Measurements from ENCODE around the gene ZNF581.

ZNF581 gene

DNA sequence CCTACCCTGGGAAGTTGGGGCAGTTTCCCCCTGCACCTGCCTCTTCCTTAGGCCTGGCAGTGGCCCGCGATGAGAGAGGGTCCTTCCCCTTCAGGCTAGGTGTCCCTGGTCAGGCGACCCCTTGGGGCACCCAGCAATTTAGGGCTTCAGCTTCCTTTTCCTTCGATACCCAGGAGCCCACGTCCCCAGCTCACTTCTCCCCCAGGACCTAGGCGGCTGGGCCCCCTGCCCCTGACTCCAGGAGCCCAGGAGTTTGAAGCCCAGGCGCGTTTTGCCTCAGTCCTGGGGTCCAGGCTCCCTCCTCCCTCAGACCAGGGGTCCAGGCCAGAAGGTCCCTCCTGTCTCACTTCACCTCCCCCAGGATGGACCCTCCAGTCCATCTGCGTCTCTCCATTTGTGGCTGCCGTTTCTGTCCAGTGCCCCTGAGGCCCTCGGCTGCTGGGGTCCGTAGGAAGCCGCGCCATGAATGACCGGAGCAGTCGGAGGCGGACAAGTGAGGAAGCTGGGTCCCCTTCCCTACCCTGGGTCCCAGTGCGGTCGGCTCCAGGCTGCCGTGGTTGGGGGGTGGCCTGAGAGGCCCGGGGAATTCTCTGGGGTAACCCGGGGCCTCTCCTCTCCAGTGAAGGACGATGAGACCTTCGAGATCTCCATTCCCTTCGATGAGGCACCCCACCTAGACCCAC is 5.3 kb downstream of the ZNF581 start:
- DNase-seq (ENCODE audit: low read depth in 2 of 2), result no peak

DNA sequence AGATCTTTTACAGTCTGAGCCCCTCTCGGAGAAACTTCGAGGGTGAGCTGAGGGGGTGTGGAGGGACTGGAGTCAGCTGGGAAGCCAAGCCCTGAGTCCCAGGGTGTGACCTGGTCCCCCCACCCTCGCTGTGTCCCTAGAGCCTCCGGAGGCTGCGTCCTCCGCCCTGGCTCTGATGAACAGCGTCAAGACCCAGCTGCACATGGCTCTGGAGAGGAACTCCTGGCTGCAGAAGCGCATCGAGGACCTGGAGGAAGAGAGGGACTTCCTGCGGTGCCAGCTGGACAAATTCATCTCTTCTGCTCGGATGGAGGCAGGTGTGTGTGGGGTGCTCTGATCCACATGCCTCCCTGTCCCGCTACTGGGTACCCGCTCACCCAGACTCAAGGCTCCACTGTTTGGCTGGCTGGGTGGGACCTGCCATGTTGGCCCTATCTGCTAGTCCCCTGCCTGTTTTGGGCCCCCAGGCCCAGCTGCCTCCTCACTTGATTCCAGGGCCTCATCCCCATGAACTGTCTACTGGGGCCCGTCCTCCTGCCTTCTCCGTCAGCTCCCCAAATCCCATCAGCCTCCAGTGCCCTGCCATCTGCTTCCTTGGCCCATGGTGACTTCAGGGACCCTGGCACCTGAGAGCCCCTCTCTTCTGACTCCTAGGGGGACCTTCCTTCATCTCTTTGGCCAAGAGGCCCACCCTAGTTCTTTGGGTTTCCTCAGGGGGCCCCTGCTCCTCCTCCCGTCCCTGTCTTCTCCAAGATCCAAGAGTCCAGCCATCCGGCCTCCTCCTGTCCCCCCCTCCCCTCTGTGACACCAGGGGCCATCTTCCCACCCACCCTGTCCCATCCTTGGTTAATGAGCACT is 6.0 kb downstream of the ZNF581 start:
- DNase-seq (ENCODE audit: low read depth in 2 of 2), result no peak

DNA sequence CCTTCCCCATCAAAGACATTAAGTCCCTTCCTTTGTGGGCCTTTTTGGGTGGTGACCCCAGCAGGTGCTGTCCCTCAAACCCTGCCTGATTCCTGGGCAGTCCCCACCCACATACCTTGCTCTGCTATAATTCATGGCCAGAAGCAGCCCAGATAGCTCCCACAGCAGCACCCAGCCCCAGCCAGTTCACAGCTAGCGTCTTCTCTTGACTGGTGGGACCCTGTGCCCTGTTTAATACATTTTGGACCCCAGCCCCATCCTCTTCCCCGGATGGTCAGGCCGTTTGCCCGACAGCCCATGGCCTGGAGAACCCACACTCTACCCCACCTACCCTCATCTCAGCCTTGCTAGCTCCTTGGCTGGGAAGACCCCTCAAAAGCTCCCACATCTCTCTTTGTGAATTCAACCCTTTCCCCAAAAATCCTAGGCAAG is 6.7 kb downstream of the ZNF581 start:
- DNase-seq (ENCODE audit: low read depth in 2 of 2), result no peak

DNA sequence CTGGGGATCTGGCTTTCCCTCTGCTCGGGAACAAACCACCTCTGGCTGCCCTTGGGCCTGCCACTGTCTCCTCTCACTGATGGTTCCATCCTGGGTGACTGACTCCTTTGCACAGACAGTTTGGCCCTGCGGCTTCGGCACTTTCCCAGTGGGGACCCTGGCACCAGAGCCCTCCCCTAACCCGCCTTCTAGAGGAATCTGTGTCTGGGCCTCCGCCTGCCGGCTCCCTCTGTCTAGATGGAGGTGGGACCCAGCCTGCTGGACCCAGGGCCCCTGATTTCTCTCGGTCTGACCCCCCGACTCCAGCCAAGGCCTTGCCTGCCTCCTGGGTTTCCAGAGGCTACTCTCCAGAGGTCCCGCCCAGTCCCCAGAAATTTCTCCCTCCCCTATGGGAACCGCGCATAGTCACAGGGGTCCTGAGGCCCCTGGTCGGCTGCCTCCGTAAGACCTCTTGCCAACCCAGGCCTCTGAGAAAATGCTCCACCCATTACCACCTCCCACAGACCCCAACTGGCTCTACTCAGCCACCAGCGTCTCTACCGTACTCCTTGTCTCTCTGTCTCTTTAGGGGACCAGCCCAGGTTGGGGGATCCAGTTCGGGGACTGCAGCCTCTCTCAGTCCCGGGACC is 7.3 kb downstream of the ZNF581 start:
- DNase-seq (ENCODE audit: low read depth in 2 of 2), result no peak

DNA sequence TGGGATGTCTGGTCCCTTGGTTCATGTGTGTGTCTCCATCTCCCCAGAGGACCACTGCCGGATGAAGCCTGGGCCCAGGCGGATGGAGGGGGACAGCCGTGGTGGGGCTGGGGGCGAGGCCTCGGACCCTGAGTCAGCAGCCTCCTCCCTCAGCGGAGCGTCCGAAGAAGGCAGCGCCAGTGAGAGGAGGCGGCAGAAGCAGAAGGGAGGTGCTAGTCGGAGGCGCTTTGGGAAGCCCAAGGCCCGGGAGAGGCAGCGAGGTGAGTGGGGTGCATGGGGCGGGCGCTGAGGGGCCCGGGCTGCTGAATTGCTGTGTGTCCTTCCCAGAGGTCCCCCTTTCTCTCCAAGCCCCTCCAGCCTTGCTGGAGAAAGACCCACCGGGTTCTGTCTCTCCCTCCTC is 7.8 kb downstream of the ZNF581 start:
- DNase-seq (ENCODE audit: low read depth in 2 of 2), result no peak

DNA sequence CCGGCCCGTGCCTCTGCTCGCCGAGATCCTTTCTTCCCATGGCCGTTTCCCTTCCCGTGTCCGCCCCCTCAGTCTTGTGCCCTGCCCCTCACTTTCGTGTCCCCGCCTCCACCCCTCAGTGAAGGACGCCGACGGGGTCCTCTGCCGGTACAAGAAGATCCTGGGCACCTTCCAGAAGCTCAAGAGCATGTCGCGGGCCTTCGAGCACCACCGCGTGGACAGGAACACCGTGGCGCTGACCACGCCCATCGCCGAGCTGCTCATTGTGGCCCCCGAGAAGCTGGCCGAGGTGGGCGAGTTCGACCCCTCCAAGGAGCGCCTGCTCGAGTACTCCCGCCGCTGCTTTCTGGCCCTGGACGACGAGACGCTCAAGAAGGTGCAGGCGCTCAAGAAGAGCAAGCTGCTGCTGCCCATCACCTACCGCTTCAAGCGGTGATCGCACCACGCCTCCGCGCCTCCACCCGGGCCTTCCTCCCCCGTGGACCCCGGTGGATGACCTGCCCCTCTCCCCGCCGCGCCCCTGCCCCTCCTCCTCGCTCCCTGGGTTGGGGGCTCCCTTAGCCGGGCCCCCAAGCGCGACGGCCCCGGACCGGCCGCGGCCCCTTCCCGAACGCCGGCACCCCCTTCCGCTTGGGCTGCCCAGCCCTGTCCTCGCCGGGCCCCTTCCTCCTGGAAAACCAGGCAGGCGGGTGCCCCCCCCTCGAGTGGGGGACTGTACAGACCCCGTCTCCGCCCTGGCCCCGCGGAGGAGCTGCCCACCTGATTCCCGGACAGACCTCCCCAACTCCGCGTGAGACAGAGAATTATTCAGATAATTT is 9.1 kb downstream of the ZNF581 start:
- DNase-seq (ENCODE audit: low read depth in 2 of 2), result no peak

DNA sequence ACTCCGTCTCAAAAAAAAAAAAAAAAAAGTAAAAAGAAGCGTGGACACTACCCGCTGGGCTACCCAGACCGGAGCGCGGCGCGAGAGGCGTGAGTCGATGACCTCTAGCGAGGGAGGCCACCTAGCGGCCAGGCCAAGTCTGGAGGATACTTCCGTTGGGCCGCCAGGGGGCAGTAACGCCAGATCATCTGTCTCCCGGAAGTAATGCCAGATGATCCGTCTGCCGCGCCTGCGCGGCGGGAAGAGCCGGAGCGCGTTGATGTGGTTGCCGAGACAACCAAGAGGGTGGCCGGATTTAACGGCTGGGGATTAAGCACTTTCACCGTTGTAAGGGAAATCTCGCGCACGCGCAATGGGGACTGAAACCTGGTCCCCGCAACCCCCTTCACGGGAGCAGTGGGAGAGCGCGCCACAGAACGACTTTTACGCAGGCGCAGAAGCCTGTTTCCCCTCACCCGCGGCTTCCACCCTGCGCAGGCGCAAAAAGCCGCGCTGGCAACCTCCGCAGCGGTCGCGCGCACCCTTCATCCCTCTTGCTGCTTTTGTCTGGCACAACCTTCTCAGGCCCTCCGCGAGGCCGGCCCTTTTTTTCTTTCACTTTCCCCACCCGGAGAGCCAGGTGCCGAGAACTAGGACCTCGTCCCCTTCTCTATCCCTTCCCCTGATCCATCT is 10.3 kb downstream of the ZNF581 start:
- DNase-seq (ENCODE audit: low read depth in 2 of 2), result peak; percentile 93 to 95

DNA sequence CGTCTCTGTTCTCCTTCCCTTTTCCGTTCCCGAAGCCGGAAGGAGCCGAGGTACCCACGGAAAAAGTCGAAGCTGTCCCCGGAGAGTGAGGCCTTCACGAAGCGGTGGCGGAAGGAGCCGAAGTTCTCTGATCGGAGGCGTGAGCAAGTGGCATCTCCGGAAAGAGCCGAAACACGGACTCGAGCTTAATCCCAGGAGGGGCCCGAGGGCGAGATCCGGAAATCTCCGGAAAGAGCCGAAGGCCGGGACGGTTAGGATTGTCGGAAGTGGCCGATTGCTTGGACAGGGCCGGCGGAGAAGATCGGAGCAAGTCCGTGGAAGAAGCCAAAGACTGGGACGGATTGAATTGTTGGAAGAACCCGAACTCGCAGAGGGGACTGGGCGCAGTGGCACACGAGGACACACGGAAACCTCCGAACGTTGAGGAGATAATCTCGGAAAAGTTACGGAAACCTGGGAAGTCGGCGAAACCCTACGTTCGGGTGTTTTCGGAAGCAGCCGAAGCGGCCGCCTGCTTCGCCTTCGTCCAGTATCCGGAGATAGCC is 10.9 kb downstream of the ZNF581 start:
- DNase-seq (ENCODE audit: low read depth in 2 of 2), result peak; percentile 92 to 98

DNA sequence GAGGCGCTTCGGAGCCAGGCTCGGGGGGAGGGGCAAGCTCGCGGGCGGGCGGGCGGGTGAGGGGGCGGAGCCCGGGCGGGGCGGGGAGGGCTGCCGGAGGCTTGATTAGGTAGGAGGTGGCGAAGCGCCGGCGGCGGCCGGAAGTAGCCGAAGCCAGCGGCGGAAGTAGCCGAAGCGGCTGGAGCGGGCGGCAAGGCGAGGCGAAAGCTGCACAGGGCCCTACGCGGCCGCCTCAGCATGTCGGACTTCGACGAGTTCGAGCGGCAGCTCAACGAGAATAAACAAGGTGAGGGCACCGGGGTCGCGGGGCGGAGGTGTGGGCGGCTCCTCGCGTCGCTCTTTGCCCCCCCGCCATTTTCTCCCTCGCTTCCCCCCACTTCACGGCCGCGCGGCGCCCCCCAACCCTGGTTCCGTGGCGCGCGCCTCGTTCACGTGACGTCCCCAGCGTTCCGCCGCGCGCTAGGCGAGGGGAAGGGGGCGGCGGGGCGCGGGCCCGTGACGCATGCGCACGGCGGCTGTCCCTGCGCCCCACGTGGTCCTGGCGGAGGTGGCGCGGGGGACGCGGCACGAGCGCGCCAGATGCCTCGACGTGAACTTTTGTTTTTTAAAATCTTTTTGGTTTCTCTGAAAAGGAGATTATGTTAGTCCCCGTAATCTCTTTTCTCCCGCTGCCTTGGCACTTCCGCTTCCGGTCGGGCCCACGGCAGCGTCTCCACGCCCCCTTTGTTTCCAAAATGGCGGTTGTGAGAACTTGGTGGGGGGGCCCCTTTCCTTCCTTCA is 11.6 kb downstream of the ZNF581 start, which contains the start of gene U2AF2:
Gene U2AF2, plus strand, starts transcription at position 168 of the 780 bp plus-strand sequence. Its CDS starts 70 bp downstream, at position 238.
- DNase-seq (ENCODE audit: low read depth in 2 of 2), result peak; percentile 93

DNA sequence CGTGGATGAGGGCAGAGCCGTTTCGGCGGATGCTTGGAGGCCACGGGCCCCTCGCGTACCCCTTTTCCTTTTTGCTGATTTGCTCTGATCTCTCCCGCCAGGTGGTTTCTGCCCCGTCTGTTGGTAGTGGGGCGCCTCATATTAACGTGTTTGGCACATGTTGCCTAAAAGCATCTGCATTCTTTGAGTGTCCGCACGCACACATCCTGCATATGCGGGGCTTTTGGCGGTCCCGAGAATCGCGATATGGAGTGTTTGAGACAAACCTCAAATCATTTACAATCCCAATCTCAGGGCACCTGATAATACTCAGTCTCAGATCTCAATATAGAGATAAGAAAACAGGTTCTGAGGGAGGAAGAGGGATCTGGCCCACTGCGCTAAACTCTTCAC is 12.2 kb downstream of the ZNF581 start:
- DNase-seq (ENCODE audit: low read depth in 2 of 2), result no peak

DNA sequence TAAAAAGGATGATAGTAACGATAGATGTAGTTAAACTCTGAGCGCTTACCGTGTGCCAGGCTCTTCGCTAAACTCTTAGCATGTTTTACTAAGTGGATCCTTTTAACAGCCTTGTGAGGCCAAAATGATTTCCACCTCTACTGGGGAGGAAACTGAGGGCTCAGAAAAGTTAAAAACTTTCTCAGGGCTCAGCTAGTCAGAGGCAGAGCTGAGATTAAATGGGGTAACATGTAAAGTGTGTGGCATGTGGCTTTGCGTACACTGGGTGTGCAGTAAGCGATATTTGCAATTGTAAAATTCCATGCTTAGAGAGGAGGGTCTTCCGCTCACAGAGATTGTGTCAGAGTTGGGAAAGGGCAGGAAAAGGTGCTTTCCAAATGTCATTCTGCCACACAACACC is 13.1 kb downstream of the ZNF581 start:
- no peak for DNase-seq (ENCODE audit: low read depth in 2 of 2)

DNA sequence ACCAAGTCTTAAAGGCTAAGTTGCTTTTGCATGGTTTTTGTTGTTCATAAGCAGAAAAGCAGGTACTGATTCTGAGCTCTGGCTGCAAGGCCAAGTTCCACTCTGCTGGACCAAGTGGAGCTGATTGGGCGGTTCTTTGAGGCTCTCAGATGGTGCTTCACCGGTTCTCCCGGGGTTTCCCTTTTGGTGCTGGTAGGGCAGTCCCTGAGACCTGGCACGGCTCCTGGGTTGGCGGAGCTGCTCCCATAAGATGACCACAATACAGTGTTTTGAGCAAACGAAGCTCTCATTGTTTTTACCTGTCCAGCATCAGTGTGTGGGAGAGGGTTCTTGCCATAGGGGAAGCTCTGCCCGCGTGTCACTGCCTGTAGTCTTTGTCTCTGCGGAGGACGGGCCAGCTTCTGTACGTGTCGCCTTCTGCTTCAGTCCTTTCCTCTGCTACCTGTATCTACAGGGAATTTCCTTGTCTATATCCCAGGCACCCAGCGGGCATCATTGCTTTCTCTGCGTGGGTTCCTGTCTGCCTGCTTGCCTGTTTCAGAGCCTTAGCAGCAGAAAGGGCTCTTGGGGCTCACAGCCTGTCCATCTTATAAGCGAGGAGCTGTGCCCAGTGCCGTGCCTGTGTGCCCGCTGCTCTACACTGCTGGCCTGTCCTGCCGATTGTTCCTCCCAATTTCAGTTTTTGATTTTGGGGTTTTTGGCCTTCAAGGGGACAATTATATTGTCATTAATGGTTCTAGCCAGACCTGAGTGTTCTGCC is 13.7 kb downstream of the ZNF581 start:
- DNase-seq (ENCODE audit: low read depth in 2 of 2), result no peak

DNA sequence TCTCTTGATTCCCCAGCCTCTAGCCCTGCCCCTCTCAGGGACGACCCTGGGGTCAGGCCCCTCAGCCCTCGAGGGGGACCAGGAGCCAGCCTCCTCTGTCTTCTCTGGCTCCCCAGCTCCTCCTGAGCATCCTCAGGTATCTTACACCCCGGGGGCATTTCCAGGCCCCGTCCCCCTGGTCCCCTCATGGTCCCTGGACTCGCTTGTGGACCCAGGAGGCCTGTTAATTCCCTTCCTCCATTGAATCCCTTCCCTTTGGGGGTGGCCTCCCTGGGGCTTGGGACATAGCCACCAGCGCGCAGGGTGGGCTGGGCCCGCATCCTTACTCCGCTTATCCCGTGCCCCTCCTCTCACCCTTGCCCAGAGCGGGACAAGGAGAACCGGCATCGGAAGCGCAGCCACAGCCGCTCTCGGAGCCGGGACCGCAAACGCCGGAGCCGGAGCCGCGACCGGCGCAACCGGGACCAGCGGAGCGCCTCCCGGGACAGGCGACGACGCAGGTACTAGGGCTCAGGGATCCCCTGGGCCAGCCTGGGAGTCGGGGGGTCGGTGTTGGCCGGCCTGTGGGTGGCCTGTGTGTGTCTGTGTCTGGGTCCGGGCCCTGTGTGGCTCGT is 15.5 kb downstream of the ZNF581 start:
- DNase-seq (ENCODE audit: low read depth in 2 of 2), result no peak

DNA sequence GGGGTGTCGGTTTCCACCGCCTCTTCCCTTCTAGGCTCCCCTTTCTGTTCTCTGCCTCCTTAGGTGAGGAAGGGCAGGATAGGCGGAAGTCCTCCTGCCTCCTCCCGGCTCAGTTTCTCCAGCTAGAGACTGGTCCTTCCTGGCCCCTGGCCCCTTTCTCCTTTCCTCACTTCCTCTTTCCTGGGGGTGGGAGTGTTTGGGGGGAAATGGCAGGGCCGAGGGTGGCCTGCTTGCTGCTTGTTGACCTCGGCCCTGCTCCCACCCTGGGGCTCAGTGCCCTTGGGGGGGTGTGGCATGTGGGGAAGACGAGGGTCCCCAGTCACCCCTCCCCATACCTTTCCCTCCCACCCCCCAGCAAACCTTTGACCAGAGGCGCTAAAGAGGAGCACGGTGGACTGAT is 16.4 kb downstream of the ZNF581 start:
- DNase-seq (ENCODE audit: low read depth in 2 of 2), result no peak

DNA sequence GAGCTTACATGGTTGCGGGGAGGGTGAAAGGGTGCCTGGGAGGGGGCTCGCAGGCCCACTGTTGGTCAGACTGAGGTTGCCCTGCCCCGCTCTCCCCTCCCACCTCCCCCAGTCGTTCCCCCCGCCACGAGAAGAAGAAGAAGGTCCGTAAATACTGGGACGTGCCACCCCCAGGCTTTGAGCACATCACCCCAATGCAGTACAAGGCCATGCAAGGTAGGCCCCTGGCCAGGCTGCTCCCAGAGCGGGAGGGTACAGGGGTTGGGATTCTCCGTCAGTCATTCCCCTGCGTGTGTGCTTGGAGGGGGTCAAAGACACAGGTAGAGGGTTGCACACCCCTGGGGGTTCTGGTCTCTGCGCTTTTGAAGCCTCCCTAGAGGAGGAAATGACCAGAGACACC is 17.0 kb downstream of the ZNF581 start:
- no peak for DNase-seq (ENCODE audit: low read depth in 2 of 2)

DNA sequence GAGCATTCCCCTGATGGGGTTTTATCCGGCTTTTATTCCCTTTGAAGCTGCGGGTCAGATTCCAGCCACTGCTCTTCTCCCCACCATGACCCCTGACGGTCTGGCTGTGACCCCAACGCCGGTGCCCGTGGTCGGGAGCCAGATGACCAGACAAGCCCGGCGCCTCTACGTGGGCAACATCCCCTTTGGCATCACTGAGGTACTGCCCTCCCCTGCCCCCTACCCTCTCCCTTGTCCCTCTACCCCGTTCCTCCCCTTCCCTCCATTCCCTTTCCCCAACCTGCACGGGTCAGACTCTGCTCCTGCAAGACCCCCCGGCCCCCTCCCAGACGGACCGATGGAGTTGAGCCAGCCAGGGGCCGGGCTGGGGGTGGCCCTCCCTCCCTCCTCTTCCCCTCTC is 17.5 kb downstream of the ZNF581 start:
- DNase-seq (ENCODE audit: low read depth in 2 of 2), result no peak

DNA sequence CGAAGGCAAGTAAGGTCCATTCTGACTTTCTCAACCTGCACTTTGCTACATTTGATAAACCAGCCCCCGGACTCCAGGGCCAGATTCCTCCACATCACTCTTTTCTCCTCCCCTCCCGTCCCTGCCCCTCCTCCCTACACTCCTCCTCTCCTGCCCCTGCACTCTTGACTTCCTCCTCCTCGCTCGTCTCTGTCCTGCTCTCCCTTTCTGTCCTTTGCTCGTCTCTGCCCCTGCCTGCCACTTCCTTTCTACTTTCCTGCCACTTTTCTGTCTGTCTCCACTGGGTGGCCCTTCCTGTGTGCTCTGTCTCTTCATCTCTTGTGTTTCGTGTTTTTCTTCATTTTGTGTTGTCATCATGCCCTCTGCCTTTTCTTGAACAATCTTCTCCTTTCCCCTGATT is 18.4 kb downstream of the ZNF581 start:
- DNase-seq (ENCODE audit: low read depth in 2 of 2), result no peak

DNA sequence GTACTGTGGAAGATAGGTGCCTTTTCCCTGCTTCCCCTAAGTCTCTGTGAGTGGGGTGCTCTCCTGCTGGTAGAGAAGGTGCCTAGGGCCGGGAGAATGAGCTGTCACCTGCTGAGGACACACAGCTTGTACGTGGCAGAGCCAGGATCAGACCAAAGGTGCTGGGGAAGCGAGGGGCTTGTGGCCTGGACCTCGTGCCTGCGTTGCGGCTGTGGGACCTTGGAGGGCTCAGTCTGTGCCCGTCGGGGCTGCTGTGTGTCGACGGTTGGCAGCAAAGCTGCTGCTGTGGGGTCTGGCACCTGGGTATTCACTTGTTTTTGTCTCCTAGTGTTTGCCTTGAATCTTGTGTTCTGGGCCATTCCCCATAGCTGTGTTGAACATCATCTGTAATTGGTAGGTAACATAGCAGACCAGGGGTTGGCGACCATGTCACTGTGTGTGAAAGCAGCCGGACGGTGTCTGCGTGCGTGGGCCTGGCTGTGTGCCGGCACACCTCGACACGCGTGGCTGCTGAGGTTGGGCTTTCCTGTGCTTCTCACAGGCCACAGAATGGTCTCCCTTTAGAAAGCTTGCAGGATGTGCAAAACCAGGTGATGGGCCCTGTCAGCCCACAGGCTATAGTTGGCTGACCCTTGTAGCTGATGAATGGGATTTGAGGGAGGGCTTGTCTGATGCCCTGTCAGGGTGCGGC is 20.5 kb downstream of the ZNF581 start:
- no peak for DNase-seq (ENCODE audit: low read depth in 2 of 2)

Data from stimulated activated CD8-positive, alpha-beta memory T cell treated with anti-CD3 and anti-CD28 coated beads, Interleukin-2, amount 100 ng/mL, for 48 hours (primary cell).